Keratinocyte (primary cell): Measurements from ENCODE around the gene TAS2R16. TPM values are rescaled to one million over a fixed set of nuclear protein-coding genes. Genes with fewer than 3 reads are reported as not detected.
A peak's percentile ranks its signal among the peaks of the same experiment; 100 is the strongest.

Source experiments
- DNase-seq: peaks from one replicate; pipeline ENCODE4 v3.0.0-alpha.2; 2011; ENCODE audit warnings: low read depth, missing footprints, low spot score
- FAIRE-seq: peaks from 2 replicates; lab custom pipeline; 2011; peaks lifted over from hg19 to GRCh38; lab: Jason Lieb, UNC
- H2AFZ ChIP-seq: 2 replicates; pipeline ENCODE4 v1.6.0; 2012; ENCODE audit warnings: low read length, control low read depth, inconsistent platforms; ENCODE audit not compliant: control insufficient read depth
- H3K27ac ChIP-seq: 2 replicates; pipeline ENCODE4 v1.5.1; 2011; ENCODE audit warnings: low read length; ENCODE audit not compliant: control insufficient read depth, insufficient read depth
- H3K27me3 ChIP-seq: 3 replicates; pipeline ENCODE4 v1.6.0; 2011; ENCODE audit warnings: low read length; ENCODE audit not compliant: control insufficient read depth, insufficient read depth; ENCODE audit errors: extremely low read depth
- H3K36me3 ChIP-seq, 2 experiments: 2 replicates in 1 of 2; 3 replicates in 1 of 2; pipeline ENCODE4 v1.5.1; 2011; ENCODE audit warnings: low read length in 2 of 2, mild to moderate bottlenecking in 1 of 2; ENCODE audit not compliant: control insufficient read depth in 2 of 2, insufficient read depth in 2 of 2; ENCODE audit errors: extremely low read depth in 1 of 2
- H3K4me1 ChIP-seq: 3 replicates; pipeline ENCODE4 v1.5.1; 2011; ENCODE audit warnings: low read length; ENCODE audit not compliant: control insufficient read depth, insufficient read depth; ENCODE audit errors: extremely low read depth
- H3K4me2 ChIP-seq: 3 replicates; pipeline ENCODE4 v1.6.0; 2011; ENCODE audit warnings: low read depth, low read length; ENCODE audit not compliant: control insufficient read depth, insufficient read depth; ENCODE audit errors: extremely low read depth
- H3K4me3 ChIP-seq, 3 experiments: fragments of 200-600 bp in 1 of 3; sonication (generic) in 1 of 3; 2 replicates in 2 of 3; 3 replicates in 1 of 3; pipeline ENCODE4 v1.5.1; 2011 to 2016; ENCODE audit warnings: low read length in 3 of 3, mild to moderate bottlenecking in 3 of 3, control low read depth in 2 of 3, inconsistent platforms in 1 of 3, low read depth in 1 of 3, mixed read lengths in 1 of 3, mixed run types in 1 of 3, moderate library complexity in 1 of 3; ENCODE audit not compliant: control insufficient read depth in 2 of 3, insufficient read depth in 2 of 3; ENCODE audit errors: extremely low read depth in 1 of 3
- H3K79me2 ChIP-seq: 2 replicates; pipeline ENCODE4 v1.6.0; 2012; ENCODE audit warnings: low read length; ENCODE audit not compliant: control insufficient read depth, insufficient read depth
- H3K9ac ChIP-seq: 3 replicates; pipeline ENCODE4 v1.6.0; 2011; ENCODE audit warnings: low read length; ENCODE audit not compliant: control insufficient read depth, insufficient read depth; ENCODE audit errors: extremely low read depth
- H3K9me1 ChIP-seq: 3 replicates; pipeline ENCODE4 v1.6.0; 2011; ENCODE audit warnings: low read length; ENCODE audit not compliant: control insufficient read depth, insufficient read depth; ENCODE audit errors: extremely low read depth
- H3K9me3 ChIP-seq: 2 replicates; pipeline ENCODE4 v1.5.1; 2012; ENCODE audit warnings: low read depth, low read length; ENCODE audit not compliant: control insufficient read depth
- H4K20me1 ChIP-seq: 3 replicates; pipeline ENCODE4 v1.6.0; 2011; ENCODE audit warnings: low read length; ENCODE audit not compliant: control insufficient read depth, insufficient read depth; ENCODE audit errors: extremely low read depth
- CTCF ChIP-seq, 3 experiments: IDR thresholded peaks in 1 of 3; conservative IDR thresholded peaks in 1 of 3; optimal IDR thresholded peaks in 1 of 3; 2 replicates in 2 of 3; 3 replicates in 1 of 3; pipeline versions ENCODE3 to v1.5.1; 2011; ENCODE audit warnings: low read length in 3 of 3, mild to moderate bottlenecking in 3 of 3, moderate library complexity in 2 of 3, control low read depth in 1 of 3, inconsistent platforms in 1 of 3; ENCODE audit not compliant: insufficient read depth in 2 of 3; ENCODE audit errors: extremely low read depth in 1 of 3
- EZH2 ChIP-seq: IDR thresholded peaks from one replicate; pipeline ENCODE4 v1.6.1; 2012; ENCODE audit warnings: inconsistent platforms, mild to moderate bottlenecking, low read length, moderate library complexity
- dilution Hi-C: fragments of 300-500 bp; cut with MboI; formaldehyde crosslinking; loops from one replicate; pipeline ENCODE4 v1.7.0; 2020; ENCODE audit warnings: low sequenced_read_pairs; ENCODE audit not compliant: extremely low pct_ligation_motif_present
- polyA plus RNA-seq, 5 experiments: library from polyadenylated mRNA; depleted of rRNA in 3 of 5; stranded (reverse) in 3 of 5; stranded (forward) in 1 of 5; unstranded in 1 of 5; fragments of >200 nt; gene quantifications; 1 replicate in 1 of 5; 2 replicates in 3 of 5; 3 replicates in 1 of 5; pipeline versions ENCODE4 v1.2.1 to v1.2.3, GENCODE V29; 2011 to 2012; ENCODE audit warnings: missing spikeins in 2 of 5, low read depth in 1 of 5, low replicate concordance in 1 of 5

TAS2R16 gene
- polyA plus RNA-seq, 1 donor (not counting 4 experiments of a cell fraction or from before 2014, with no cell fraction given) = not detected

- no peaks in the 10 kb centered on the region for H3K27me3 ChIP-seq
- TF ChIP-seq CTCF (optimal IDR thresholded peaks at IDR 0.05 in 1 of 3, IDR thresholded peaks at IDR 0.05 in 1 of 3, conservative IDR thresholded peaks at IDR 0.05 in 1 of 3; ENCODE audit: extremely low read depth in 1 of 3, insufficient read depth in 2 of 3, low read length in 3 of 3) = no peak
- TF ChIP-seq EZH2 = no peak
- no peak for DNase-seq
- dilution Hi-C loops = no loop called here
- H3K79me2 ChIP-seq = no peaks in the 10 kb centered on the region
- no peaks in the 10 kb centered on the region for H3K9me3 ChIP-seq
- no peak overlapping the region for H3K4me2 ChIP-seq
- no peak overlapping the region for H3K9ac ChIP-seq
- H3K4me1 ChIP-seq = no peaks in the 10 kb centered on the region
- FAIRE-seq = no peak
- no peak overlapping the region for H3K27ac ChIP-seq
- H3K36me3 ChIP-seq = no peaks in the 10 kb centered on the region
- no peak overlapping the region for H2AFZ ChIP-seq
- no peaks in the 10 kb centered on the region for H3K9me1 ChIP-seq
- H4K20me1 ChIP-seq = no peaks in the 10 kb centered on the region
- no peak overlapping the region for H3K4me3 ChIP-seq
These were observed 30.8 kb upstream of the TAS2R16 start for GRCh38 chr7:123026251-123026650.

GRCh38 chr7:123024989-123025758 is 29.7 kb upstream of the TAS2R16 start:
- peak; percentile 29 for FAIRE-seq
- Histone ChIP-seq H3K4me2 (no peak overlapping the region), H3K9me1 (no peaks in the 10 kb centered on the region), H3K9me3 (no peaks in the 10 kb centered on the region), H3K27me3 (no peaks in the 10 kb centered on the region), H3K4me3 (no peak overlapping the region), H3K27ac (no peak overlapping the region), H4K20me1 (no peaks in the 10 kb centered on the region), H3K79me2 (no peaks in the 10 kb centered on the region), H3K4me1 (no peaks in the 10 kb centered on the region), H2AFZ (no peak overlapping the region), H3K9ac (no peak overlapping the region), H3K36me3 (no peaks in the 10 kb centered on the region)
- dilution Hi-C loops = no loop called here
- TF ChIP-seq EZH2 (no peak), CTCF (optimal IDR thresholded peaks at IDR 0.05 in 1 of 3, IDR thresholded peaks at IDR 0.05 in 1 of 3, conservative IDR thresholded peaks at IDR 0.05 in 1 of 3; ENCODE audit: extremely low read depth in 1 of 3, insufficient read depth in 2 of 3, low read length in 3 of 3) (no peak)
- no peak for DNase-seq
